ENCODE data around the gene LRRC3. TPM values are rescaled to one million over a fixed set of nuclear protein-coding genes. Genes with fewer than 3 reads are reported as not detected.

Gene LRRC3
- 1 to 10 TPM; 2.8 to 3.6 TPM for total RNA-seq
- polyA plus RNA-seq: 1 to 10 TPM; 1.4 to 2.0 TPM
- long read RNA-seq, donor 1, full-length matches to known transcripts: 7 of 7 reads
- long read RNA-seq, donor 1, partial matches to known transcripts: 0 of 7 reads
- long read RNA-seq, donor 1, other reads (novel, unspliced or antisense): 0 of 7 reads
- long read RNA-seq, donor 2, full-length matches to known transcripts: 1 of 1 reads
- long read RNA-seq, donor 2, partial matches to known transcripts: 0 of 1 reads
- long read RNA-seq, donor 2, other reads (novel, unspliced or antisense): 0 of 1 reads
- long read RNA-seq, donor 3, full-length matches to known transcripts: 2 of 2 reads
- long read RNA-seq, donor 3, partial matches to known transcripts: 0 of 2 reads
- long read RNA-seq, donor 3, other reads (novel, unspliced or antisense): 0 of 2 reads
- long read RNA-seq, donor 4: 0 reads
- long read RNA-seq, donor 5, full-length matches to known transcripts: 4 of 4 reads
- long read RNA-seq, donor 5, partial matches to known transcripts: 0 of 4 reads
- long read RNA-seq, donor 5, other reads (novel, unspliced or antisense): 0 of 4 reads

GRCh38 chr21:44454747-44455523 lies at the start of gene LRRC3:
Gene LRRC3 (plus strand): TSS chr21:44455510. CDS start chr21:44456645, 1,135 bp downstream.
- DNase-seq: peak; percentile 82 to 90 (median 85)
- peak; percentile 88 for ATAC-seq (ENCODE audit: insufficient read depth, low FRiP score)
- Histone ChIP-seq H3K36me3 (ENCODE audit: control insufficient read depth in 4 of 4, insufficient read depth in 4 of 4, low read length in 4 of 4) (peaks cover 0 to 11% (median under 1%) of the 10 kb centered on the region in 4 donors), H3K27ac (ENCODE audit: low read depth in 1 of 2, low read length in 1 of 2) (no peak within 1 kb of the TSS), H3K4me3 (peak within 1 kb of the TSS; percentile 60), H3K4me1 (ENCODE audit: control insufficient read depth in 5 of 5, insufficient read depth in 5 of 5, low read length in 5 of 5) (peaks cover 0 to 9% (median 3%) of the 10 kb centered on the region in 5 donors), H3K27me3 (ENCODE audit: control insufficient read depth in 3 of 3, insufficient read depth in 3 of 3, low read length in 2 of 3) (no peaks in the 10 kb centered on the region), H3K9me3 (ENCODE audit: control insufficient read depth in 4 of 4, insufficient read depth in 3 of 4, low read length in 3 of 4) (peaks cover 0 to 6% (median under 1%) of the 10 kb centered on the region in 4 donors), H3K9ac (ENCODE audit: insufficient read depth in 1 of 2, low read length in 2 of 2) (peak within 1 kb of the TSS in 1 of 2 donors; percentile 50)
- no peak for TF ChIP-seq CTCF (IDR thresholded peaks at IDR 0.05; ENCODE audit: control extremely low read depth, extremely low read depth)
- WGBS, 2 donors: 8 to 11% methylated on average over 31 to 45 of the region's 45 CpGs

GRCh38 chr21:44405948-44406872 lies 49.1 kb upstream of the LRRC3 start:
- Histone ChIP-seq H3K27ac (ENCODE audit: low read depth in 1 of 2, low read length in 1 of 2) (no peak overlapping the region), H3K27me3 (ENCODE audit: control insufficient read depth in 3 of 3, insufficient read depth in 3 of 3, low read length in 2 of 3) (no peaks in the 10 kb centered on the region), H3K4me3 (no peak overlapping the region), H3K4me1 (ENCODE audit: control insufficient read depth in 5 of 5, insufficient read depth in 5 of 5, low read length in 5 of 5) (no peaks in the 10 kb centered on the region), H3K9ac (ENCODE audit: insufficient read depth in 1 of 2, low read length in 2 of 2) (no peak overlapping the region), H3K36me3 (ENCODE audit: control insufficient read depth in 4 of 4, insufficient read depth in 4 of 4, low read length in 4 of 4) (no peaks in the 10 kb centered on the region), H3K9me3 (ENCODE audit: control insufficient read depth in 4 of 4, insufficient read depth in 3 of 4, low read length in 3 of 4) (peaks cover 0 to 5% (median 0%) of the 10 kb centered on the region in 4 donors)
- ATAC-seq (ENCODE audit: insufficient read depth, low FRiP score) (no peak), DNase-seq (no peak)
- WGBS, 2 donors: 87 to 90% methylated on average over 34 to 37 of the region's 37 CpGs
- TF ChIP-seq CTCF (IDR thresholded peaks at IDR 0.05; ENCODE audit: control extremely low read depth, extremely low read depth): no peak

- no peaks in the 10 kb centered on the region for H3K4me1 ChIP-seq (ENCODE audit: control insufficient read depth in 5 of 5, insufficient read depth in 5 of 5, low read length in 5 of 5)
- no peaks in the 10 kb centered on the region for H3K27me3 ChIP-seq (ENCODE audit: control insufficient read depth in 3 of 3, insufficient read depth in 3 of 3, low read length in 2 of 3)
- TF ChIP-seq CTCF (IDR thresholded peaks at IDR 0.05; ENCODE audit: control extremely low read depth, extremely low read depth): no peak
- 89% methylated on average over 7 to 8 of the region's 8 CpGs for WGBS, 2 donors
- H3K27ac ChIP-seq (ENCODE audit: low read depth in 1 of 2, low read length in 1 of 2): no peak overlapping the region
- H3K4me3 ChIP-seq: no peak overlapping the region
- ATAC-seq (ENCODE audit: insufficient read depth, low FRiP score) (no peak), DNase-seq (no peak)
- no peak overlapping the region for H3K9ac ChIP-seq (ENCODE audit: insufficient read depth in 1 of 2, low read length in 2 of 2)
- no peaks in the 10 kb centered on the region for H3K36me3 ChIP-seq (ENCODE audit: control insufficient read depth in 4 of 4, insufficient read depth in 4 of 4, low read length in 4 of 4)
- H3K9me3 ChIP-seq (ENCODE audit: control insufficient read depth in 4 of 4, insufficient read depth in 3 of 4, low read length in 3 of 4): peaks cover 0 to 5% (median under 1%) of the 10 kb centered on the region in 4 donors
Observed at GRCh38 chr21:44406953-44407352, 48.4 kb upstream of the LRRC3 start.

Measured in lung (tissue), 16 donors.